Measurements from ENCODE around the gene NR3C1.

Gene NR3C1

DNA sequence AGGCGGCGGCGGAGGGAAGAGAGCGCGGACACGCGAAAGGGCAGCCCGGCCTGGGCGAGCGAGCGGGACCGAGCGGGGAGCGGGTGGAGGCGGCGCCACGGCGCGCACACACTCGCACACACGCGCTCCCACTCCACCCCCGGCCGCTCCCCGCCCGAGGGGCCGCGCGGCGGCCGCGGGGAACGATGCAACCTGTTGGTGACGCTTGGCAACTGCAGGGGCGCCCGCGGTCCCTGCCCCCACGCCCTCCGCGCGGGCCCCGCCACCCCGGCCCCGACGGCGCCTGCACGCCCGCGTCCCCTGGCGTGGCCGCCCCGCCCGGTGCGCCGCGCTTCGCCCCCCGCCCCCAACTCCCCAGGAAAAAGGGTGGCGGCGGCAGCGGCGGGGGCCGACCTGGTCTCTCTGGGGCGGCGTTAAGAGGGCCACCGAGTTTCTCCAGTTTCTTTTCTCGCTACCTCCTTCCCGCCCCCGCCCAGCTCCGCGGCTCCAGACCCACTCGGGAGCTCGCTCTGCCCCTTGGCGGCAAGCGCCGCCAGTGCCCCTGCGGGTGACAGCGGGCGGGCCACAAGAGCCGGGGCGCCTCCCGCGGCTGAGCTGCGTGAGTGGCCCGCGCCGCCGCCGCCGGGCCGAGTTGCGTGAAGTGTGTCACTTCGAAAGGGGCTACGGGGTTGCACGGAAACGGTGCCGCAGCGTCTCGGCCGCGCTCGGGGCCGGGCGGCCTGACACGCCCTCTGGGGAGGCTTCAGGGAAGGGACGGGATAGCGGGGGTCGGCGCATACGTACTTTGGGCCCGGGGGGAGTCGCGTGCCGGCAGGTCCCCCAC lies at the start of gene NR3C1:
Gene NR3C1 (minus strand): TSS at position 94 of the 823 bp plus-strand sequence. CDS start 2,847 bp downstream, outside the sequence.
- DNase-seq (ENCODE audit: low read depth in 3 of 3), result peak; percentile 68 to 80 (median 80)

DNA sequence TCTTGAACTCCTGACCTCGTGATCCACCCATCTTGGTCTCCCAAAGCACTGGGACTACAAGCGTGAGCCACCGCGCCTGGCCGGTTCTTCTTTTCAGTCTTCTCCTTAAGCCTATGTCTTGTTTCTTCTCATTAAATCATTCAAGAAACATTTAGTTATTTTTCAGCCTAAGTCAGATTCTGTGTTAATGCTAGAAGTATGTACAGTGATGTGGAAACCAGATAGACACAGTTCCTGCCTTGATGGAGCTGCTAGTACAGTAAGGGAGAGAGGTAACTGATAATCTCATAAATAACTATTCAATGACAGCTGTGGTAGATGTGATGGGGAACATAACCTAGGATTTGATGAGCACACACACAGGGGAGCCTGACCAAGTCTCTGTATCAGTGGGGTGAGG lies 46.3 kb upstream of the NR3C1 start:
- DNase-seq (ENCODE audit: low read depth in 3 of 3), result no peak

DNA sequence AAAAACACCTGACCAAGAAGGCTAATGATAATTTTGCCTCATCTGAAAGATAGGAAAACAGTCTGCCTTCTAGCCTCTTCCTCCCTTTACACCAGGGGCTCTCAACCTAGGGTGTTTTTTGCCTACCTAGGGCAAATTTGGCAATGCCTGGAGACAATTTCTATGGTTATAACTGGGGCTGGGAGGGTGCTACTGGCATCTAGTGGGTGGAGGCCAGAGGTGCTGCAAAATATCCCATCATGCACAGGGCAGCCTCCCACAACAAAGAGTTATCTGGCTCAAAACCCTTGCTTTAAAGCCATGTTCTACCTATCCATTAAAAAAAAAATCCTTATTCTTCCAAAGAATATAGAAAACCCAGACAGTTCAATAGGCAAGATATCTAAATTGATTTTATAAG lies 45.0 kb upstream of the NR3C1 start:
- no peak for DNase-seq (ENCODE audit: low read depth in 3 of 3)

DNA sequence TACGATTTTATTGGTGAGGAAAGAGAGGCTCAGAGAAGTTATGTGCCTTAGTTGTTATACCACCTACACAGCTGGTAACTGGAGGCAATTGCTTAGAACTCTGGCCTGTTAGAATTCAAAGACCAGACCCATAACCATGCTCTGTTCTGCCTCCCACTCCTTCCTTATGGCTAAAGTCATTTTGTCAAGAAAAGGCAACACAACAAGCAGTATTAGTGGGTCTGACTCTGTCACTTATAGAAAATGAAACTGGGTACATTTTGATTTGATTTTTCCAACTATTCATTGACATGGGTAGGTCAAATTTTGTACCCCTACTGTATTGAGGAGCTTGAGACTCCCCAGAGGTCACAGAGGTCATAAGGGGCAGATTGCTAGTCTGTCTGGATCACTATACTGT lies 44.5 kb upstream of the NR3C1 start:
- DNase-seq (ENCODE audit: low read depth in 3 of 3), result no peak

DNA sequence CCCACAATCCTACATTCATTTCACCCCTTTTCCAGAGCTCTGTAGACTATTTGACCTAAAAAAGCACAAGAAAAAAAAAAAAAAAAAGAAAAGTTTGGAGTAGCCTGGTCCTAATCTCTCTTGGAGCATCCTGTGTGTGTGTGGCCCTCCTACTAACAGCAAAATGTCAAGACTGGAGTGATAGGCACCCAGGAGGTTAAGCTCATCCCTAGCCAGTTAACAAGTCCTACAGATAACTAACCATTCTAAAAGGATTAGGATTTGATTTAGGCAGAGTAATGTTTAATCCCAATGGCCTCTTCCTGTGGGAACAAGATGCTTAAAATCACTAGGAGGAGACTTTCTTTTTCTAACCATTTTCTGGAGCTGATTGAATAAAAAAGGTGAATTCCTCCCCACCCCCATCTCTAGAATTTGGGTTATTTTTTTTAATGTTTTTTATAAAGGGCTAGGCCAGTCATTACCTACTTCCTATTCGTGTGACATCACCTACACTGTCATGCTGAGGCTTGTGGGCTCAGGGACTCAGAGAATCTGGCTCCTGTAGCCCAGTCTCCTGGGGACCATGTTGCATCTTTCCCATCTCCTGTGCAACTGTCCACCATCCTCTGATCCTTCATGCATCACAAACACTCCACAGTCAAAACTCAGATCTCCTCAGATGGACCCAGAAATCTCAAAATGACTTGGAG lies 43.2 kb upstream of the NR3C1 start:
- no peak for DNase-seq (ENCODE audit: low read depth in 3 of 3)

DNA sequence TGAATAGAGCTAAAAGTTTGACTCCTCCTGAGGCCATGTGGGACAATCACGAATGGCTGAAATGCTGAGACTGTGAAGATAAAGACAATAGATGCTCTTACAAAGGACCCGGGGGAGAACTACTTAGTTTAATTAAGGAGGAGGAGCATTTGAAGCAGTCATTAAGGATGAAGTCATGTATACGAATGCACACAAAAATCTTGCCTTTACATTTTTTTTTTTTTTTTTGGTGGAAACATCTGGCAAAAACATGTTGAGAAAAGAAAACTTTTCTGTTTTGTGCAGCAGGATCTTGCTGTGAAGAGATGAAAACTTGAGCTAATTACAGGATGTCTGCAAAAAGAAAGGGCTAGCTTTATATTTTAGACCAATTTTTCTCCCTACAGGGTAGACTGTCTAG lies 42.3 kb upstream of the NR3C1 start:
- DNase-seq (ENCODE audit: low read depth in 3 of 3), result no peak

DNA sequence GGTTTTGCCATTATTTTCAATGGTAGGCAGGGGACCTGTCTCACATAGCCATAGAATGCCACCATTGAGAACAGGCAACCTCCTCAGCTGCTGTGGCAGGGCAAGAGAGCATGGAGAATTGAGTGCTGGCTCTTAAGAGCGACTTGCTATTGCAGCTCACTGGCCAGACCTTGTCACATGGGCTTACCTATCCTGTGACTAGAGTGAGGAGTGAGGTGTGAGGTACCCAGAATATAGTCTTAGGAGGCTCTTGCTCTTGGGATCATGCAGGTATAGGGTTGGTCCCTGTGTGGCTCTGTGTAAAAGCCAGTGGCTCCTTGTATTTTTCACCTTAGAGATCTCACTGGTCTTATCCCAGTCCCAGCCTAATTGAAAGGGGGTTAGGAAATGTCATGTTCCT lies 39.8 kb upstream of the NR3C1 start:
- DNase-seq (ENCODE audit: low read depth in 3 of 3), result no peak

DNA sequence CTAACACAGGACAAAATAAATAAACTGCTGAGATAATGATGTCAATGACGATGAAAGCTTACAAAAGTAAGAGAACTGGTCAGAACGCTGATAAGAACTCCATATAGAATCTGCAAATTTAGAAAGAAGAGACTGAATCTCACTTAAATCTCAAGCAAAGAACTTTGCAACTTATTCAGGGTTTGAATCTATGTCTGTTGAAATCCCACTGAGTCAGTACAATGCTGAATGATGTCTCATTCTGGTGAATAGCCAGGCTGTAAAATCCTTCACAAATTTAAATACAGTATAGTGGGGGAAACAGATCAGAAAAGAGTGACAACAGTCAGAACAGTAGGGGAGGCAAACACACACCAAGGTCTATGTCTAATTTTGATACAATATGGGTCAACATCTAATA lies 38.9 kb upstream of the NR3C1 start:
- no peak for DNase-seq (ENCODE audit: low read depth in 3 of 3)

DNA sequence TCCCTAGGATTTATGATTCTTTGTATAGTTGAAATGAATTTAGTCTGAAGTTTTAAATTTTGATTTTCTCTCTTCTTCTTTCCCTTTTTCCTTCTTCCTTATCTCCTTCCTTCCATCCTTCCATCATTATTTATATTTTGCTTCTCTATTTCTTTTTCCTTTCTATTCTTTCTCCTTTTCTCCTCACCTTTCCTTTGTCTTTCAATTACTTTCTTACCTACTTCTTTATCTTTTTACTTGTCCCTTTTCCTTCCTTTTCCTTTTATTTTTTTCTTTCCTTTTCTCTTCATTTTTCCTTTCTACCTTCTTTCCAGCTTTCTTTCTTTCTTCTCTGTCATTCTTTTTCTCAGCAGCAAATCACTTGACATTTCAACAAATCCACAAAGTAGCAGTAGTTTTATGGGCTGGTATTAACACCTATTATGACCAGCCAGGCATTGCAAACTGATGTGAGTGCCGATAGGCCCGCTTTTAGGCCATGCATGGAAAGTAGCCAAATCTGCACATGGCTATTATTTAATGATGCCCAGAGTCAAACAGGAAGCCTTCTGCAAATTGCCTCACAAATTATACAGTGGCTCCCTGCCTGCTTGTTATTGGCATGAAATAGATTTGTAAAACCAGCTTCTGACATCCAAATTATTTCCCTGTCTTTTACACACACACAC lies 37.1 kb upstream of the NR3C1 start:
- no peak for DNase-seq (ENCODE audit: low read depth in 3 of 3)

DNA sequence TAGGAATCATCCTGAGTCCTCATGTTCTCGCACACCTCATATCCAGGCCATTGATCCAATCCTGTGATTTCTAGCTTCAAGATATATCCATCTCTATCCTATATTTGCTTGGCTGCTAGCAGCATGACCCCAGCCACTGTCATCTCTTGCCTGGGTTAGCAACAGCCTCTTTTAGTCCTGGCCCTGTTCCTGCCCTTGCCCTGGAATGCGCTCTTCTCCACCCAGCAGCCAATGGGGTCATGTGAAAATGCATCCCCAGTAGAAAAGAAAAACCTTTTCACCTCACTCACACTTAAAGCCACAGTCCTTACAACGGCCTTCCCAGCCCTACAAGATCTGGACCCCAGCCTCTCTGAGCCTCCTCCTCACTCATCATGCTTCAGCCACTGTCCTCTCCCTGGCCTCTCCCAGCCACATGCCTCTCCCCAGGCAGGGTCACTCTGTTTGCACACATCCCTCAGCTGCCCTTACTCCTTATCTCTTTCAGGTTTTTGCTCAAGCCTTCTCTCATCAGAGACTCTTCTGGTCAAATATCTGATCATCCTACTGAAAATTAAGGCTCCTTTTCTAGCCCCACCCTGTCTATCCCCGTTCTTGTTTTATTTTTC lies 34.3 kb upstream of the NR3C1 start:
- DNase-seq (ENCODE audit: low read depth in 3 of 3), result no peak

DNA sequence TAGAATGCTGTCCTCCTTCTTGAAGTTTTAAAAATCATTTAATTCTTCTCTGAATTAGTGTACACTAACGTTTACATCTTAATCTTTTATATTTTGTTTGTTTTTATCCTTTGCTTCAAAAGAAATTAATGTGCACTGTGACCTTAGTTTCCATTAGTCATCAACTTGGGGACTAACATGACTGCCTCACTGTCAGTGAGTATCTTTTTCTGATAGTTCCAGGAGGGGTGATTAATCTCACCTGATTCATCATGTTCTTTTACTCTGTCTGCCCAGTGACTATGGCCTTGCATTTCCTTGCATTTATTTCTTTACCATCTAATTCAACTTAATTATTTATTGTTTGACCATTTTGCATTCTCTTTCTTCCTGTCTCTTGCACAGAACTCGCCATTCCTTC lies 33.4 kb upstream of the NR3C1 start:
- DNase-seq (ENCODE audit: low read depth in 3 of 3), result no peak

DNA sequence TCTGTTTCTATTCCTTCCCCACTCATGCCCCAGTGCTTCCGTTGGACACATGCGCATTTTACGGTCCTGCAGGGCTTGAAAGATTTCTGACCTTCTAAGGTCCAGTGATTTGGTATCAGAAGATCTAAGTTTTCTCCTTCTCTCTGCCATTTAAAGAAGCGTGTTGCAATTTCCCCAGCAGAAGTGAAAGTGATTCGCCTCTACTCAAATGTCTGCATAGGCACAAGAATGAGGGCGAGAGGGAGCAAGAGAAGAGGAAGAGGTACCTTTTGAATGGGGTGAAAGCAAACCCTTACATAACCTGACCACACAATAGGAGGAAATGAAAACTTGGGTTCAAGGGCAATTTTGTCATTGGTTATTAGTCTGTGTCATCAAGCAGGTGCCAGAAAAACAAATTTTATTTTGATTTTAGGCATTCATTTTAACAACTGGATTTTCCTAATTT lies 31.7 kb upstream of the NR3C1 start:
- DNase-seq (ENCODE audit: low read depth in 3 of 3), result peak in 1 of 3 experiments; percentile 16

DNA sequence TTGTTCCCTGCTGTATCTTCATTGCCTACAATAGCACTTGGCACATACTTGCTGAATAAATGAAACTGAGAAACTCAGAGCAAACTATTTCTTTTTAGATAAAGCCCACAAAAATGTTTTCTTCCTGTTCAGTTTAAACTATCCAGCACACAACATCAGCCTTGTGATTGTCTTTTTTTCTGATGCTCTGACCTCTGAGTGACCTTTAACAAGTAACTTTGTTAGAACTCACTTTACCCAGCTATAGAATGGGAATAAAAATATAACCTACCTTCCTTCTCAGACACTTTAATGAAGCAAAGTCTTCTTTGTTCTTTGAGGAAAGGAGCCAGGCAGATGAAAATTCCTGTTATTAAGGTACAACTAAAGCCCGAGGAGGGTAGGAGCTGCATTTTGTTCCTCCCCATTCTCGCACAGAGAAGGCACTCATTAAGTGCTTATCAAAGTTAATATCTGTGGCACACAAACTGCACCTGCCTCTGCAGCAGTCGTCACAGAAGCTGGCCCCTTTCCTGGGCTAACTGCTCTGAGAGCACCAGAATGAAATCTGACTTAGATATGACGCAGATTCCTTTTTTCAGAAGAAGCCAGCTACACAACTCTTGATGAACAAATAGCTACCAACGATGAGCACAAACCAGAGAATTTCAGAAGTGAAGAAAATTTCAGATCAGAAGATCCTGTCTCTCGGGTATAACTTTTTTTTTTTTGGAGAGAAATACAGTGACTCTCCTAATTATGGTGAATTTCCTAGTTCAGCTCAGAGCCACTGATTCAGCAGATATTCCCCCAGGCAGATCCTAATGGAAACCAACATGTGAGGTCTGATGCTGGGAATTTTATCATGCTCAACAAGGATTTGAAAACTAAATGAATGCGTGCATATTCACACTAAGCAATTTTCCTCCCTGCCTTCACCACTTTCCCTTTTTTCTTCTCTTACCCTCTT lies 31.0 kb upstream of the NR3C1 start:
- DNase-seq (ENCODE audit: low read depth in 3 of 3), result peak in 1 of 3 experiments; percentile 29

DNA sequence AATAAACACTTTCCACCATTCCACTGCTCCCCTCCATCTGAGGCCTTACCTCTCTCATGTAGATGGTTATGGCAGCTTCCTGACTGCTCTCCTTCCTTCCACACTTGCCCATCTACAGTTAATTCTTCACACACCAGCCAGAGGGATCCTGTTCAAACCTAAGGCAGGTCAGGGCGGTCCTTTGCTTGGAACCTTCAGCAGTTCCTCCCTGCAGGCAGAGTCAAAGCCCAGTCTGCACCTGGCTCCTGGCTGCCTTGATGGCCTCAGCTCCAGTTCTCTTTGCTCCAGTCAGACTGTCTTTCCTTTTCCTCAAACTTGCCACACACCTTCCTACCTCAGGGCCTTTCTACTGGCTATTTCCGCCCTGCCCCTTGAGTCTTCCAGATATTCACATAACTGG lies 30.2 kb upstream of the NR3C1 start:
- DNase-seq (ENCODE audit: low read depth in 3 of 3), result no peak

DNA sequence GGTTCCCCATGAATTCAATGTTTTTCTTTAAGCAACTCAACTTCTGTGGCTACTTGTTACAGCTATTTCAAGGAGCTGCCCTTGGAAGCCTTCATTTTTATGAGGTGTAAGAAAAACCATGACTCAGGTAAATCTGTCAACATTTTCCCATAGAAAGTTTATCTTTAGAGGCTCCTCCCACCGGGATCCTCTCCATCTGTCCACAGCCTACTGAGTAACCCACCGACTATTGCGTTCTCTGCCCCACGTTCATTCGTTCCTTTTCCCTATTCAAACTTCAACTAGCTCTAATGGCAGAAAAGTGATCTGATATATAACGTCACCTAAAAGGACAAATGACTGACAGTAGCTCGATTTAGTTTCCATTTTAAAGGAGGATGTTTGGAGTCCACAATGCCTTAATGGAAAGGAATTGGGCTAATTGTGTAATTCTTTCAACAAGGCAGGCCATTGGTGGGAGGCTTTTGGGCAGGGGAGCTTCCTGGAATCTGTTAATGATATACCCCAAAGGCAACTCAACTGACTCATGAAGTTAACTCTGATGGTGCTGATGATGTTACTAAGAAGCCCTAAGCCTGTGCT lies 29.3 kb upstream of the NR3C1 start:
- no peak for DNase-seq (ENCODE audit: low read depth in 3 of 3)

DNA sequence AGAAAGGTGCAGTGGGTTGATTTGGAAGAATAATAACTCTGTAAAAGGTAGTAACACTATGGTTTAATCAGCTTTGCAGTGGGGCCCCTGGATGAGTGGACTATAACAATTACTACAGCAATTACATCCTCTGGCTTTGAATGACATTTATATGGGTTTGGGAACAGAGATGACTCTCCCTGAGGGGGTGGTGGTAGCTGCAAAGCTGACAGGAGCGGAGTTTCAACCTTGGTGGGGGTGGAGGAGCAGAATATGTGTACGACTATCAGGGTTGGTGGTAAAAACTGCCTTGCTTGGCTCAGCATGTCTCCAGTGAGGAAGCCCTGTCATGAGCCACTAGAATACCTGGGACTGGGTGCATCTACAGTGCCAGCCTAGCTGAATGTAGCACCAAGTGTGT lies 28.3 kb upstream of the NR3C1 start:
- no peak for DNase-seq (ENCODE audit: low read depth in 3 of 3)

DNA sequence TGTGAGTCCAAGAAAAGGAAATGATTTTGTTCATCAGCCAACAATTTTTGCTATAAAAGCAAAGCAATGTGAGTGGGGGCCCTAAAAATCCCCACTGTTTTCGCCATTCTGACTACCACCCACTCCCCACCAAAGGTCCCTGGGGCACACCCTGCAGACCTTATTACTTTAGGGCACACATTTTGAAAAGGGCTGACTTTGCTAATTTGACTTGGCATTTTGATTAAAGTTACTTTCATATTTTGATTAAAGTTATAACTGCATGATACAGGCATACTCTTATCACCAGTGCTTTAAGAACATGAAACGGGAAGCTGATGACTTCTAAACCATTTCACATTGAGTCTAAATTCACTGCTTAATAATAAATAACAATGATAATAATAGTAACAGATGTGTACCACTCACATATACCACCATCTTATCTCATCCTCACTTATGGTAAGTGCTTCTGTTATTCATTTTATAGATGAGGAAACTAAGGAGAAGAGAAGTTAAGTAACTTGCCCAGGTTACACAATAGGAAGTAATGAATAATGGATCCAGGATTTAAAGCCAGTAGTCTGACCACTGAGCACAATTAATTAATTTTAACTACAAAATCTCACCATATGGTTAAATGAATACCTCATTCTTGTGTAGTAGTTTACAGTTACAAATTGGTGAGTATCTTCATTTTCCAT lies 25.4 kb upstream of the NR3C1 start:
- no peak for DNase-seq (ENCODE audit: low read depth in 3 of 3)

DNA sequence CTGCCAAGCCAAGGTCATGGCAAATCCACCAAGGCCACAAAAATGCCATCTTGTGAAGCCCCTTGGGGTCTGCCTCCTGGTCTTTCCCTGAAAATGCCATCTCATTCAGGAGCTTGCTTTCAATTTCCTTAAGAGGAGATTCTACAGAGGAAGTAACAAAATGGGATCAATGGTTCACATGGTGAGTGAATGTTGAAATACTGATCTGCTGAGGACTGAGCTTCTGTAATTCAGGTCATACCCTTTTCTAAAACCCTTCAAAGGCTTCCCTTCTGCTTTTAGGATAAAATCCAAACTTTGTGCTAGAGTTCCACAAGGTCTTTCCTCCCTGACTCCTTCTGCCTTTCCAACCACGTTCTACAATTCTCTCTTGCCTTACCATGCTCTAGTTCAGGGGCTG lies 24.7 kb upstream of the NR3C1 start:
- no peak for DNase-seq (ENCODE audit: low read depth in 3 of 3)

DNA sequence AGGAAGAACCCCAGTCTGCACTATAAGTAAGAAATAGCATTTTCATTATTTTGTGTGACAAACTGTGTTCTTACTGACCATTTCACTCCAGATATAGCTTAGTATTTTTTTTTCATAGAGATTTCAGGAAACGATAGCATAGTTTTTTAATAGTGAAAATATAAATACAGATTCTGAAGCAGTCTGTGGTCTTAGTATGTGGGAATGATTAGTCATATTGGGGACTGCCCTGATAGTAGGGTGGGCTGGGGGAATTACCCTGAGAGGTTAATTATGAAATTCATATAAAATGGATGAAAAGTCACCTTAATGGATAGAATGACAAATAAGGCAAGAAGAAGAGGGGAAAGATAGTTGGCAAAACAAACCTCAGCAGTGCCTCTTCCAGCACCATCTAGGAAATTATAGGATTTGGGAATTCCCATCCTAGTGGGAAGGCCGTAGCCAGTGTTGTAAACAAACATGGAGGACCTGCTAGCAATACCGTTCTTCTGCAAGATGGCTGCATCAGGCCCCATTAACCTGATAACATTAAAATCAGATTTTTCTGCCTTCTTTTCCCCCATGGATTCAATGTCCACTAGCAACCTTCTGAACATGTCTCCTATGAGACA lies 23.7 kb upstream of the NR3C1 start:
- DNase-seq (ENCODE audit: low read depth in 3 of 3), result no peak

Measured in stimulated activated CD4-positive, alpha-beta T cell treated with anti-CD3 and anti-CD28 coated beads, TNF-alpha, amount 100 ng/mL, for 4 hours (primary cell).